GM13977 (cell line): Measurements from ENCODE around the gene GPATCH4.

ENCODE experiments used
- DNase-seq: peaks from one replicate; pipeline ENCODE4 v3.0.0; 2012; ENCODE audit warnings: low spot score
- CTCF ChIP-seq: IDR thresholded peaks from 2 replicates; pipeline ENCODE4 v1.5.1; 2012; ENCODE audit warnings: mild to moderate bottlenecking, control low read depth; ENCODE audit not compliant: insufficient read depth; ENCODE audit errors: extremely low read depth, missing control alignments
- in situ Hi-C: fragments of 300-500 bp; cut with MboI; formaldehyde crosslinking; loops from one replicate; pipeline ENCODE4 v1.12.0; 2022; ENCODE audit warnings: low sequenced_read_pairs, low pct_unique_long_range_greater_than_20kb, mixed read lengths, inconsistent platforms; ENCODE audit not compliant: unreplicated experiment

The GPATCH4 gene

GRCh38 chr1:156645056-156645455 is 43.8 kb upstream of the GPATCH4 start:
- in situ Hi-C loops, result no loop called here

GRCh38 chr1:156644640-156645039 is 43.4 kb upstream of the GPATCH4 start:
- no peak for DNase-seq
- in situ Hi-C loops, result no loop called here
- TF ChIP-seq CTCF, result no peak

More at GRCh38 chr1:156645056-156645455, 43.8 kb upstream of the GPATCH4 start:
- no peak for TF ChIP-seq CTCF
- DNase-seq, result no peak

GRCh38 chr1:156644146-156644545 is 42.9 kb upstream of the GPATCH4 start:
- in situ Hi-C loops, result no loop called here
- DNase-seq, result no peak

GRCh38 chr1:156643778-156644092 is 42.5 kb upstream of the GPATCH4 start:
- in situ Hi-C loops, result no loop called here
- peak; percentile 79 for DNase-seq
- TF ChIP-seq CTCF, result no peak

More at GRCh38 chr1:156644146-156644545, 42.9 kb upstream of the GPATCH4 start:
- TF ChIP-seq CTCF, result no peak

- in situ Hi-C loops, result no loop called here
- no peak for TF ChIP-seq CTCF
- no peak for DNase-seq
Measured at GRCh38 chr1:156643049-156643777, 41.9 kb upstream of the GPATCH4 start.

GRCh38 chr1:156642265-156643048 is 41.2 kb upstream of the GPATCH4 start:
- no peak for TF ChIP-seq CTCF
- DNase-seq, result no peak
- in situ Hi-C loops, result no loop called here
